ENCODE results near the gene ARHGAP11B.
"Not testable (repeated sequence)": the region's sequence is repeated elsewhere in the genome, so short reads cannot be mapped to it uniquely, and the experiment has no call there.

The ARHGAP11B gene
- total RNA-seq: 0.58 to 2.0 (median 1.1) reads per million in 6 experiments

GRCh38 chr15:30625436-30626193 lies at the start of gene ARHGAP11B:
ARHGAP11B (plus strand) TSS chr15:30626128.
- not testable (repeated sequence) for H3K27me3 Mint-ChIP-seq, H3K9me3 Mint-ChIP-seq, H3K36me3 Mint-ChIP-seq
- POLR2A ChIA-PET: interaction anchor here (1.0 kb wide), 1 partner anchor 701 kb away, joined by 3 read pairs; the partner anchor contains the start of gene KLF13
- DNase-seq: peak; percentile 84 to 99 (median 96)
- Mint-ChIP-seq H3K4me3 (peak within 1 kb of the TSS; percentile 93 to 100 (median 98)), H3K4me1 (peaks cover 12 to 23% (median 16%) of the 10 kb centered on the region in 4 donors), H3K27ac (peak within 1 kb of the TSS; percentile 93 to 100 (median 98))
- peak; percentile 93 for ATAC-seq

DNA sequence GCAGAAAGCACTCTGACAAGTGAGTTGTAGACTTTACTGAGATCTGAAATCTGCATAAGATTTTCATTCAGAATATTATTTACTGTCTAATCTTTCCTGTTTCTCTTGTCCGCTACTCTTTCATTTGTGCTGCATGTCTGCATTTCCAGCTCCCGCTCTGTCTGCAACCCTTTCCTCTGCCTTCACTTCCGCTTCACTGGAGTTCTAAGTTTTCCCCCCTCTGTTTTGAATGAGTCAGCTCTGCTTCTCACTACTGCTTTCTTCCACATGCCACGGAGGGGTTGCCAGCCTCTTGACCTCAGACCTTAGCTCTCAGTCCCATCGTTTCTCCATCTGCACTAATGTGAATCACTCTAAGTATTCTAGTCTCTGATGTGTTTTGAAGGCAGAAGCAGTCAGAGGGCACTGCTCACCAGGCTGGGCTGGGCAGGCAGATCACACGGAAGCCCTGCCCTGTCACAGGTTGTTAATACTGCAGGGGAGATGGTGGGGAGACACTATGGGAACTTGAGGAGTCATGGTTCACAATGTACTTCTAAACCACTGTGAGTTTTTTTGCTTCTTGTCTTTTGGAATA lies 46.4 kb upstream of the ARHGAP11B start:
- H3K27ac Mint-ChIP-seq, ATAC-seq, H3K4me1 Mint-ChIP-seq, H3K4me3 Mint-ChIP-seq, H3K27me3 Mint-ChIP-seq, POLR2A ChIA-PET, H3K9me3 Mint-ChIP-seq, H3K36me3 Mint-ChIP-seq, DNase-seq: not testable (repeated sequence)

- ATAC-seq, H3K27me3 Mint-ChIP-seq, H3K27ac Mint-ChIP-seq, DNase-seq, H3K4me1 Mint-ChIP-seq, H3K9me3 Mint-ChIP-seq, POLR2A ChIA-PET, H3K4me3 Mint-ChIP-seq, H3K36me3 Mint-ChIP-seq: not testable (repeated sequence)
These were observed 45.2 kb upstream of the ARHGAP11B start for GRCh38 chr15:30580716-30581115.

GRCh38 chr15:30598953-30599352 lies 27.0 kb upstream of the ARHGAP11B start:
- H3K9me3 Mint-ChIP-seq, POLR2A ChIA-PET, H3K27me3 Mint-ChIP-seq, H3K36me3 Mint-ChIP-seq, H3K27ac Mint-ChIP-seq, H3K4me3 Mint-ChIP-seq, H3K4me1 Mint-ChIP-seq, ATAC-seq: not testable (repeated sequence)
- peak in 2 of 10 donors; percentile 4 to 27 for DNase-seq

GRCh38 chr15:30603796-30604195 lies 22.1 kb upstream of the ARHGAP11B start, which contains the start of gene GOLGA8H:
GOLGA8H (plus strand) TSS chr15:30604028; CDS start chr15:30604126, 98 bp downstream.
- H3K27ac Mint-ChIP-seq, H3K36me3 Mint-ChIP-seq, POLR2A ChIA-PET: not testable (repeated sequence)

GRCh38 chr15:30612271-30612670 lies 13.7 kb upstream of the ARHGAP11B start:
- H3K4me3 Mint-ChIP-seq, H3K9me3 Mint-ChIP-seq, H3K27me3 Mint-ChIP-seq, H3K36me3 Mint-ChIP-seq, POLR2A ChIA-PET, H3K27ac Mint-ChIP-seq, DNase-seq, ATAC-seq, H3K4me1 Mint-ChIP-seq: not testable (repeated sequence)

More at GRCh38 chr15:30603796-30604195, 22.1 kb upstream of the ARHGAP11B start, which contains the start of gene GOLGA8H:
- H3K4me1 Mint-ChIP-seq, H3K4me3 Mint-ChIP-seq, ATAC-seq, DNase-seq, H3K27me3 Mint-ChIP-seq, H3K9me3 Mint-ChIP-seq: not testable (repeated sequence)

GRCh38 chr15:30621342-30621741 lies 4.6 kb upstream of the ARHGAP11B start:
- peak in 3 of 10 donors; percentile 8 to 15 (median 11) for DNase-seq
- peaks cover 7 to 11% (median 9%) of the 10 kb centered on the region in 4 donors for H3K4me1 Mint-ChIP-seq
- H3K4me3 Mint-ChIP-seq, H3K36me3 Mint-ChIP-seq, H3K27ac Mint-ChIP-seq, H3K9me3 Mint-ChIP-seq, POLR2A ChIA-PET, H3K27me3 Mint-ChIP-seq, ATAC-seq: not testable (repeated sequence)

DNA sequence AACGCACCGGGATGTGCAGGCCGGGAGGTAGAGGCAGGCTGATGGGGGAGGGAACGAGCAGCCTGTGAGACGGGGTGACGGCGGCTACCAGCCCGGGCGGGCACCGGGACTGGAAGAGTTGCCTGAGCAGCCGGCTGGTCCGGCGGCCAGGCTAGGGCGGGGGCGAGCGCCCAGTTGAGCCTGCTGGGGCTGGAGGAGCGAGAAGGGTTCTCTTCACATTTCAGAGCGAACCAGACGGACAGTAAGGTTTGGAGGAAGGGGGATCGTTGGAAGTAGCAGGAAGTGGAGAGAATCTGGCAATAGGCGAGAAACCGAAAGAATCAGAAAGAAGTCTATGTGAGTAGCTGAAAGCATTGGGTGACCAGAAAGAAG lies 252 bp downstream of the ARHGAP11B start:
- ATAC-seq: peak; percentile 0 to 3
- Mint-ChIP-seq H3K27ac (peak overlapping the region; percentile 93 to 100 (median 98)), H3K4me1 (peaks cover 12 to 23% (median 16%) of the 10 kb centered on the region in 4 donors), H3K4me3 (peak overlapping the region; percentile 93 to 100 (median 98))
- not testable (repeated sequence) for H3K9me3 Mint-ChIP-seq, H3K27me3 Mint-ChIP-seq, H3K36me3 Mint-ChIP-seq
- POLR2A ChIA-PET: interaction anchor here (1.0 kb wide), 1 partner anchor 700 kb away, joined by 3 read pairs; the partner anchor contains the start of gene KLF13
- DNase-seq: peak in 2 of 10 donors; percentile 2 to 37

DNA sequence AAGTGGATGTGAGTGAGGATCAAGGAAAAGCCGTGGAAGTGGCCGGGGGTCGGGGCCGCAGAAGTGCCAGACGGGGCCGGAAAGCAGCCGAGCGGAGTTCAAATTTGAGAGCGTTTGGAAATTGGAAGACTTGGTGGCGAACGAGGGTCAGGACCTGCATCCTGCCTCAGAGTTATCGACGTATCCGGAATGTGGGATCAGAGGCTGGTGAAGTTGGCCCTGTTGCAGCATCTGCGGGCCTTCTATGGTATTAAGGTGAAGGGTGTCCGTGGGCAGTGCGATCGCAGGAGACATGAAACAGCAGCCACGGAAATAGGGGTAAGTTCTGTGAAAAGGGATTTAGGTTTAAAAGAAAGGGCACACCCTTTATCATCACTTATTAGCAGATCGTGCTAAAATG lies 704 bp downstream of the ARHGAP11B start:
- ATAC-seq, H3K27me3 Mint-ChIP-seq, POLR2A ChIA-PET, H3K9me3 Mint-ChIP-seq, H3K36me3 Mint-ChIP-seq: not testable (repeated sequence)
- Mint-ChIP-seq H3K4me1 (peaks cover 12 to 23% (median 16%) of the 10 kb centered on the region in 4 donors), H3K27ac (peak overlapping the region; percentile 84 to 99 (median 98)), H3K4me3 (peak overlapping the region; percentile 93 to 100 (median 98))
- DNase-seq: peak in 4 of 10 donors; percentile 1 to 11 (median 6)

DNA sequence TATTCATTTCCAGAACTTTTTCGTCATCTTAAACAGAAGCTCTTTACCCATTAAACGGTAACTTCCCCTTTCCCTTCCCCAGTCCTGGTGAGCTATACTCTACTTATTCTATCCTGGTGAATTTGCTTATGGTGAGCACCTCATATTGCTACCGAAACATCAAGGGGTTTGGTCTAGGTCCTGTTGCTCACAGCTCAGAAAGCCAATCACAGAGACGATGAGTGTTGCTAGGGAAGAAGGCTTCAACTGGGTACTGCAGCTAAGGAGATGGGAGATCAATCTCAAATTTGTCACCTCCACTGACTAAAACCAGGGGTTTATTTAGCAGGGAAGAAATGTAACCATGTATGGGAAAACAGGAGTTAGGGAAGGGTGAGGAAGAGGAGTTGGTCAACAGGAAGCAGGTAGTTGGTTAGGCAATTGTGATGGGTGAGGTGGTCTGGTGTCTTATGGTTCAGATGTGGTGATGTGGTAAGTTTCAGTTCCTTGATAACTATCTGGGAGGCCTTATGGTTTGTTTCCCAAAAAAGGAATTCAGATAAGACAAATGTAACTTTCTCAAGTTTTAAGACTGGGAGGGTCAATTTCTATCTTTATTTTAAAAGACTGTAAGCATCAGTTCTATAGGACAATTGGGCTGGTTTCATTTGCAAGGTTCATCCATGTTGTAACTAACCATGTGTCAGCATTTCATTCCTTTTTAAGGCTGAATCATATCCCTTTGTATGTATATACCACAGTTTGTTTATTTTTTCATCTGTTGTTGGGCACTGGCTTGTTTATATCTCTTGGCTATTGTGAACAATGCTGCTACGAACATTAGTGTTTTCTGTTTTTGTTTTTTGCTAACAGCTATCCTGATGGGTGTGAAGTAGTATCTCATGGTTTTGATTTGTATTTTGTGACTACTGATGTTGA lies 24.3 kb downstream of the ARHGAP11B start:
- Mint-ChIP-seq H3K9me3 (no peaks in the 10 kb centered on the region), H3K4me3 (no peak overlapping the region), H3K4me1 (peaks cover 0 to 11% (median 7%) of the 10 kb centered on the region in 4 donors), H3K27ac (no peak overlapping the region), H3K36me3 (peaks cover 0 to 17% (median 3%) of the 10 kb centered on the region in 3 donors), H3K27me3 (no peaks in the 10 kb centered on the region)
- ATAC-seq (no peak), DNase-seq (no peak)
- POLR2A ChIA-PET: interaction anchor here (0.6 kb wide), 1 partner anchor 1548 kb away, joined by 3 read pairs; no protein-coding TSS in a partner anchor

DNA sequence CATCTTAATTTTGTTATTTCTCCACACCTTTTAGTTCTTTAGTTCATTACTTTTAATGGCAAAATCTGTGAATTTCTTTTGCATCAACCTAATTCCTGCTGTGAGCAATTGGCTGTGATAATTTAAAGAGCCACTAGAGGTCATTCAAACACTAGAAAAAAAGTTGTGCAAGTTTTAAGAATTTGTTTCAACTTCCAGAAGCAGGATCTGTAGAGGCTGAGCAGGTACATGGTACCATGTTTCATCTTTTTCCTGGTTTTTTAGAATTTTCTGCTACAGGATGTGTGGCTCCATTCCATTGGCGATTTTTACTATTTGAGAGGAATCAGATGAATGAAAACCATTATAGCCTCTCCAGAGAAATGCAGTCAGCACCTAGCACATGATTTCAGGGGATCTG lies 35.2 kb downstream of the ARHGAP11B start:
- ATAC-seq, POLR2A ChIA-PET, H3K36me3 Mint-ChIP-seq, H3K4me1 Mint-ChIP-seq, H3K9me3 Mint-ChIP-seq, H3K27me3 Mint-ChIP-seq, H3K27ac Mint-ChIP-seq, H3K4me3 Mint-ChIP-seq: not testable (repeated sequence)
- peak in 3 of 10 donors; percentile 22 to 37 (median 29) for DNase-seq

DNA sequence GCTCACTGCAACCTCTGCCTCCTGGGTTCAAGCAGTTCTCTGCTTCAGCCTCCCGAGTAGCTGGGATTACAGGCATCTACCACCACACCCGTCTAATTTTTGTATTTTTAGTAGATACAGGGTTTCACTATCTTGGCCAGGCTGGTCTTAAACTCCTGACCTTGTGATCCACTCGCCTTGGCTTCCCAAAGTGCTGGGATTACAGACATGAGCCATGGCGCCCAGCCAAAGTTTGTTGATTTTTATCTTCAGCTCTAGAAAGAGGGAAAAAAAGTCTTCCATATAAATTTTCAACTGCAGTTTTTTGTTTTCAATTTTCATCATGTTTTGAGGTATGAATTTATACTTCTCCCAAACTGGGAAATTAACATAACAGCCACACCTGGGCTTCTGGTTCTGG lies 43.7 kb downstream of the ARHGAP11B start:
- H3K36me3 Mint-ChIP-seq, H3K4me1 Mint-ChIP-seq, DNase-seq, POLR2A ChIA-PET, H3K27ac Mint-ChIP-seq, ATAC-seq, H3K27me3 Mint-ChIP-seq, H3K9me3 Mint-ChIP-seq, H3K4me3 Mint-ChIP-seq: not testable (repeated sequence)
